ENCODE data around the gene DDX52. TPM values are rescaled to one million over a fixed set of nuclear protein-coding genes. Genes with fewer than 3 reads are reported as not detected.
A peak's percentile ranks its signal among the peaks of the same experiment; 100 is the strongest.
"Not testable (repeated sequence)": the region's sequence is repeated elsewhere in the genome, so short reads cannot be mapped to it uniquely, and the experiment has no call there.

Gene DDX52
- total RNA-seq (10 to 100 TPM; 21.6 to 34.0 (median 25.7) TPM), total RNA-seq (35.5 to 111 (median 59.4) reads per million in 29 experiments)
- total RNA-seq (2013) = 23.8 TPM

- Histone ChIP-seq H3K27ac (ENCODE audit: low read length) (peak within 1 kb of the TSS; percentile 74), H3K4me1 (ENCODE audit: control insufficient read depth in 1 of 2, extremely low read depth in 1 of 2, insufficient read depth in 2 of 2, low read length in 2 of 2) (peaks cover 6 to 12% of the 10 kb centered on the region in 2 experiments), H3K27me3 (replicated peaks in 1 of 2; ENCODE audit: control insufficient read depth in 2 of 2, extremely low read depth in 1 of 2, insufficient read depth in 2 of 2, low read length in 1 of 2) (peaks cover 9 to 12% of the 10 kb centered on the region in 2 experiments), H3K9me3 (no peaks in the 10 kb centered on the region), H3K36me3 (ENCODE audit: control insufficient read depth in 2 of 2, extremely low read depth in 1 of 2, insufficient read depth in 1 of 2, low read length in 1 of 2) (peaks cover 0 to 10% of the 10 kb centered on the region in 2 donors), H3K4me3 (ENCODE audit: control insufficient read depth in 1 of 2, extremely low read depth in 1 of 2, low read length in 1 of 2) (peak within 1 kb of the TSS; percentile 90 to 99)
- Mint-ChIP-seq H3K4me3 (peak within 1 kb of the TSS; percentile 95 to 97 (median 96)), H3K27me3 (peaks cover 27 to 31% of the 10 kb centered on the region in 2 donors), H3K4me1 (peaks cover 43 to 45% (median 43%) of the 10 kb centered on the region in 3 donors), H3K27ac (peak within 1 kb of the TSS; percentile 89 to 90), H3K9me3 (no peaks in the 10 kb centered on the region), H3K36me3 (peaks cover 21% of the 10 kb centered on the region)
- 0% methylated on average over 30 of the region's 43 CpGs for WGBS (ENCODE audit: insufficient coverage)
- ChIA-PET CTCF (no interaction called here), POLR2A (no interaction called here)
- DNase-seq (peak; percentile 74 to 94 (median 85)), ATAC-seq (replicated peaks in 1 of 4) (peak; percentile 99)
Measured at GRCh38 chr17:37643118-37643766, at the start of gene DDX52. DDX52 (minus strand) TSS chr17:37643446; CDS start chr17:37643420, 26 bp downstream.

- peaks cover 0 to 2% of the 10 kb centered on the region in 2 experiments for H3K4me1 ChIP-seq (ENCODE audit: control insufficient read depth in 1 of 2, extremely low read depth in 1 of 2, insufficient read depth in 2 of 2, low read length in 2 of 2)
- H3K36me3 ChIP-seq (ENCODE audit: control insufficient read depth in 2 of 2, extremely low read depth in 1 of 2, insufficient read depth in 1 of 2, low read length in 1 of 2) = no peaks in the 10 kb centered on the region
- H3K4me3 Mint-ChIP-seq = no peak overlapping the region
- ATAC-seq (replicated peaks in 1 of 4) (no peak), DNase-seq (no peak)
- H3K9me3 ChIP-seq = no peaks in the 10 kb centered on the region
- no peak overlapping the region for H3K27ac ChIP-seq (ENCODE audit: low read length)
- H3K36me3 Mint-ChIP-seq = peaks cover 4% of the 10 kb centered on the region
- peaks cover 0 to 4% (median 4%) of the 10 kb centered on the region in 3 donors for H3K9me3 Mint-ChIP-seq
- peaks cover 0 to 4% of the 10 kb centered on the region in 2 donors for H3K27me3 Mint-ChIP-seq
- peaks cover 5 to 14% (median 5%) of the 10 kb centered on the region in 3 donors for H3K4me1 Mint-ChIP-seq
- H3K27ac Mint-ChIP-seq = no peak overlapping the region
- H3K4me3 ChIP-seq (ENCODE audit: control insufficient read depth in 1 of 2, extremely low read depth in 1 of 2, low read length in 1 of 2) = no peak overlapping the region
- CTCF ChIA-PET = no interaction called here
- POLR2A ChIA-PET = no interaction called here
- 73% methylated on average over 4 of the region's 6 CpGs for WGBS (ENCODE audit: insufficient coverage)
- peaks cover 0 to 4% of the 10 kb centered on the region in 2 experiments for H3K27me3 ChIP-seq (replicated peaks in 1 of 2; ENCODE audit: control insufficient read depth in 2 of 2, extremely low read depth in 1 of 2, insufficient read depth in 2 of 2, low read length in 1 of 2)
Measured at GRCh38 chr17:37691807-37692206, 48.6 kb upstream of the DDX52 start.

- Mint-ChIP-seq H3K27ac (no peak overlapping the region), H3K4me3 (no peak overlapping the region), H3K4me1 (no peaks in the 10 kb centered on the region), H3K27me3 (peaks cover 0 to 3% of the 10 kb centered on the region in 2 donors), H3K36me3 (no peaks in the 10 kb centered on the region), H3K9me3 (no peaks in the 10 kb centered on the region)
- ATAC-seq (replicated peaks in 1 of 4) (no peak), DNase-seq (no peak)
- WGBS (ENCODE audit: insufficient coverage) = no CpG with 5 or more reads among the region's 7 CpGs
- H3K27ac ChIP-seq (ENCODE audit: low read length) = no peak overlapping the region
- ChIA-PET POLR2A (no interaction called here), CTCF (no interaction called here)
- H3K36me3 ChIP-seq (ENCODE audit: control insufficient read depth in 2 of 2, extremely low read depth in 1 of 2, insufficient read depth in 1 of 2, low read length in 1 of 2) = no peaks in the 10 kb centered on the region
- no peaks in the 10 kb centered on the region for H3K27me3 ChIP-seq (replicated peaks in 1 of 2; ENCODE audit: control insufficient read depth in 2 of 2, extremely low read depth in 1 of 2, insufficient read depth in 2 of 2, low read length in 1 of 2)
- H3K9me3 ChIP-seq = no peaks in the 10 kb centered on the region
- H3K4me3 ChIP-seq (ENCODE audit: control insufficient read depth in 1 of 2, extremely low read depth in 1 of 2, low read length in 1 of 2) = no peak overlapping the region
- H3K4me1 ChIP-seq (ENCODE audit: control insufficient read depth in 1 of 2, extremely low read depth in 1 of 2, insufficient read depth in 2 of 2, low read length in 2 of 2) = no peaks in the 10 kb centered on the region
Measured at GRCh38 chr17:37689317-37689716, 46.1 kb upstream of the DDX52 start.

GRCh38 chr17:37683454-37683984 lies 40.3 kb upstream of the DDX52 start:
- H3K4me1 ChIP-seq (ENCODE audit: control insufficient read depth in 1 of 2, extremely low read depth in 1 of 2, insufficient read depth in 2 of 2, low read length in 2 of 2) = peaks cover 0 to 3% of the 10 kb centered on the region in 2 experiments
- Mint-ChIP-seq H3K4me1 (peaks cover 5 to 23% (median 9%) of the 10 kb centered on the region in 3 donors), H3K27me3 (peaks cover 2 to 7% of the 10 kb centered on the region in 2 donors), H3K27ac (no peak overlapping the region), H3K4me3 (no peak overlapping the region), H3K9me3 (peaks cover 0 to 2% (median under 1%) of the 10 kb centered on the region in 3 donors), H3K36me3 (peaks cover under 1% of the 10 kb centered on the region)
- CTCF ChIA-PET = interaction anchor here in 1 of 2 donors (0.6 kb wide), 1 partner anchor 12 kb away, joined by 4 read pairs; no protein-coding TSS in a partner anchor
- no peak overlapping the region for H3K4me3 ChIP-seq (ENCODE audit: control insufficient read depth in 1 of 2, extremely low read depth in 1 of 2, low read length in 1 of 2)
- DNase-seq = peak in 1 of 35 experiments; percentile 37
- 49% methylated on average over 7 of the region's 9 CpGs for WGBS (ENCODE audit: insufficient coverage)
- peak in 1 of 4 experiments; percentile 72 for ATAC-seq (replicated peaks in 1 of 4)
- POLR2A ChIA-PET = no interaction called here
- H3K9me3 ChIP-seq = no peaks in the 10 kb centered on the region
- H3K36me3 ChIP-seq (ENCODE audit: control insufficient read depth in 2 of 2, extremely low read depth in 1 of 2, insufficient read depth in 1 of 2, low read length in 1 of 2) = no peaks in the 10 kb centered on the region
- no peak overlapping the region for H3K27ac ChIP-seq (ENCODE audit: low read length)
- no peaks in the 10 kb centered on the region for H3K27me3 ChIP-seq (replicated peaks in 1 of 2; ENCODE audit: control insufficient read depth in 2 of 2, extremely low read depth in 1 of 2, insufficient read depth in 2 of 2, low read length in 1 of 2)

GRCh38 chr17:37682007-37682406 lies 38.8 kb upstream of the DDX52 start:
- Mint-ChIP-seq H3K4me3 (no peak overlapping the region), H3K4me1 (peaks cover 5 to 23% (median 9%) of the 10 kb centered on the region in 3 donors), H3K9me3 (peaks cover 0 to 5% (median 3%) of the 10 kb centered on the region in 3 donors), H3K36me3 (peaks cover 3% of the 10 kb centered on the region), H3K27me3 (peaks cover 15 to 20% of the 10 kb centered on the region in 2 donors), H3K27ac (no peak overlapping the region)
- H3K27ac ChIP-seq (ENCODE audit: low read length) = no peak overlapping the region
- H3K27me3 ChIP-seq (replicated peaks in 1 of 2; ENCODE audit: control insufficient read depth in 2 of 2, extremely low read depth in 1 of 2, insufficient read depth in 2 of 2, low read length in 1 of 2) = no peaks in the 10 kb centered on the region
- ATAC-seq (replicated peaks in 1 of 4) = no peak
- no peaks in the 10 kb centered on the region for H3K36me3 ChIP-seq (ENCODE audit: control insufficient read depth in 2 of 2, extremely low read depth in 1 of 2, insufficient read depth in 1 of 2, low read length in 1 of 2)
- 83% methylated on average over 3 of the region's 3 CpGs for WGBS (ENCODE audit: insufficient coverage)
- POLR2A ChIA-PET = no interaction called here
- no peaks in the 10 kb centered on the region for H3K9me3 ChIP-seq
- CTCF ChIA-PET = interaction anchor here in 1 of 2 donors (0.5 kb wide), 1 partner anchor 757 kb away, joined by 3 read pairs; no protein-coding TSS in a partner anchor
- H3K4me3 ChIP-seq (ENCODE audit: control insufficient read depth in 1 of 2, extremely low read depth in 1 of 2, low read length in 1 of 2) = no peak overlapping the region
- H3K4me1 ChIP-seq (ENCODE audit: control insufficient read depth in 1 of 2, extremely low read depth in 1 of 2, insufficient read depth in 2 of 2, low read length in 2 of 2) = peaks cover 0 to 3% of the 10 kb centered on the region in 2 experiments
- no peak for DNase-seq

- H3K4me3 Mint-ChIP-seq; H3K27me3 ChIP-seq (replicated peaks in 1 of 2; ENCODE audit: control insufficient read depth in 2 of 2, extremely low read depth in 1 of 2, insufficient read depth in 2 of 2, low read length in 1 of 2); ATAC-seq (replicated peaks in 1 of 4); H3K27ac Mint-ChIP-seq; H3K36me3 Mint-ChIP-seq; H3K9me3 ChIP-seq; CTCF ChIA-PET; POLR2A ChIA-PET; H3K4me1 ChIP-seq (ENCODE audit: control insufficient read depth in 1 of 2, extremely low read depth in 1 of 2, insufficient read depth in 2 of 2, low read length in 2 of 2); H3K4me3 ChIP-seq (ENCODE audit: control insufficient read depth in 1 of 2, extremely low read depth in 1 of 2, low read length in 1 of 2); H3K27ac ChIP-seq (ENCODE audit: low read length); H3K9me3 Mint-ChIP-seq; DNase-seq; H3K36me3 ChIP-seq (ENCODE audit: control insufficient read depth in 2 of 2, extremely low read depth in 1 of 2, insufficient read depth in 1 of 2, low read length in 1 of 2): not testable (repeated sequence)
- H3K27me3 Mint-ChIP-seq = peaks cover 22 to 35% of the 10 kb centered on the region in 2 donors
- H3K4me1 Mint-ChIP-seq = peaks cover 5 to 23% (median 9%) of the 10 kb centered on the region in 3 donors
- no CpG with 5 or more reads among the region's 2 CpGs for WGBS (ENCODE audit: insufficient coverage)
Measured at GRCh38 chr17:37679995-37680394, 36.7 kb upstream of the DDX52 start.
